Breast epithelium (tissue), 3 donors: Measurements from ENCODE around the gene MAP4K4.

Experiments
- POLR2A ChIP-seq: fragments of 450-650 bp; IDR thresholded peaks from one replicate; pipeline ENCODE4 v1.6.1; 2016; ENCODE audit warnings: antibody characterized with exemption, mild to moderate bottlenecking, moderate library complexity
- TF ChIP-seq, protein P1 (sequence below), 3 donors: fragments of 450-650 bp; IDR thresholded peaks; one replicate each; pipeline ENCODE4 v1.5.1; 2016 to 2017; ENCODE audit warnings: antibody characterized with exemption in 3 of 3, mild to moderate bottlenecking in 3 of 3, moderate library complexity in 3 of 3

DNA sequence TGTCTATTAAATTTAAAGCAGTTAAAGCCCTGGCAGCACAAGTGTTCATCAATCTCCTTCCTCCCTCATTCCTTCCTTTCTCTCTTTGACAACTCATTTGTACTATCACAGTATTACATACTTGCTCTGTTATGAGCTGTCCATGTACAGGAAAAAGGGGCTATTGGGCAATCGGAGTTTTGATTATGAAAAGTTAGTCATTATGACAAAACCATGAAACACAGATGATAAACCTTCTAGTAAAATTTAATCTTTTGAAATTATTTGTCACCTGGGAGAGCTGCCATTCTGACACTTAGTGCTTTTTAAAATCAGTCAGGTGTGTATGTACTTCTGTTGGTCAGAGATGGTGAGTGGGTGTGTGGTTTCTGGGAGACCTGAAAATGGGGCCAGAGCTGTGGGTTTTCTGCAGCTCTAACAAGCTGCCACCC, 39.4 kb downstream of the MAP4K4 start:
- TF ChIP-seq, protein P1, sequence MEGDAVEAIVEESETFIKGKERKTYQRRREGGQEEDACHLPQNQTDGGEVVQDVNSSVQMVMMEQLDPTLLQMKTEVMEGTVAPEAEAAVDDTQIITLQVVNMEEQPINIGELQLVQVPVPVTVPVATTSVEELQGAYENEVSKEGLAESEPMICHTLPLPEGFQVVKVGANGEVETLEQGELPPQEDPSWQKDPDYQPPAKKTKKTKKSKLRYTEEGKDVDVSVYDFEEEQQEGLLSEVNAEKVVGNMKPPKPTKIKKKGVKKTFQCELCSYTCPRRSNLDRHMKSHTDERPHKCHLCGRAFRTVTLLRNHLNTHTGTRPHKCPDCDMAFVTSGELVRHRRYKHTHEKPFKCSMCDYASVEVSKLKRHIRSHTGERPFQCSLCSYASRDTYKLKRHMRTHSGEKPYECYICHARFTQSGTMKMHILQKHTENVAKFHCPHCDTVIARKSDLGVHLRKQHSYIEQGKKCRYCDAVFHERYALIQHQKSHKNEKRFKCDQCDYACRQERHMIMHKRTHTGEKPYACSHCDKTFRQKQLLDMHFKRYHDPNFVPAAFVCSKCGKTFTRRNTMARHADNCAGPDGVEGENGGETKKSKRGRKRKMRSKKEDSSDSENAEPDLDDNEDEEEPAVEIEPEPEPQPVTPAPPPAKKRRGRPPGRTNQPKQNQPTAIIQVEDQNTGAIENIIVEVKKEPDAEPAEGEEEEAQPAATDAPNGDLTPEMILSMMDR (IDR thresholded peaks at IDR 0.05): no peak
- TF ChIP-seq POLR2A: no peak
